ENCODE results near the gene FAM186B.

Gene FAM186B

DNA sequence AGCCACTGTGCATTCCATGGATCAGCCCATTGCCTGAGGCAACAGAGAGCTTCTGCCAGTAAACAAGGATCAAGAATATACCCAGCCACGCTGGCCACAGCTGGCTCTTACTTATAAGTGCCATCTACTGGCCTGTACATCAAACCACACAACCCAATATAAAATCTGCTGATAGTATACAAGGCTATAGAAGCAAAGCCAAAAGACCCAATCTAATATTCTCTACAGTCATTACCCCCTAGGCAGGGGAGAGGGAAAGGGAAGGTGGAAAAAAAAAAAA is 4.4 kb upstream of the FAM186B start:
- in situ Hi-C loops (cut with MboI; ENCODE audit: low sequenced_read_pairs, unreplicated experiment) = no loop called here
- no peak for DNase-seq (ENCODE audit: low spot score)
- no peak for TF ChIP-seq CTCF (IDR thresholded peaks at IDR 0.05; ENCODE audit: borderline replicate concordance, control extremely low read depth, extremely low read depth, insufficient read depth, missing control alignments)

DNA sequence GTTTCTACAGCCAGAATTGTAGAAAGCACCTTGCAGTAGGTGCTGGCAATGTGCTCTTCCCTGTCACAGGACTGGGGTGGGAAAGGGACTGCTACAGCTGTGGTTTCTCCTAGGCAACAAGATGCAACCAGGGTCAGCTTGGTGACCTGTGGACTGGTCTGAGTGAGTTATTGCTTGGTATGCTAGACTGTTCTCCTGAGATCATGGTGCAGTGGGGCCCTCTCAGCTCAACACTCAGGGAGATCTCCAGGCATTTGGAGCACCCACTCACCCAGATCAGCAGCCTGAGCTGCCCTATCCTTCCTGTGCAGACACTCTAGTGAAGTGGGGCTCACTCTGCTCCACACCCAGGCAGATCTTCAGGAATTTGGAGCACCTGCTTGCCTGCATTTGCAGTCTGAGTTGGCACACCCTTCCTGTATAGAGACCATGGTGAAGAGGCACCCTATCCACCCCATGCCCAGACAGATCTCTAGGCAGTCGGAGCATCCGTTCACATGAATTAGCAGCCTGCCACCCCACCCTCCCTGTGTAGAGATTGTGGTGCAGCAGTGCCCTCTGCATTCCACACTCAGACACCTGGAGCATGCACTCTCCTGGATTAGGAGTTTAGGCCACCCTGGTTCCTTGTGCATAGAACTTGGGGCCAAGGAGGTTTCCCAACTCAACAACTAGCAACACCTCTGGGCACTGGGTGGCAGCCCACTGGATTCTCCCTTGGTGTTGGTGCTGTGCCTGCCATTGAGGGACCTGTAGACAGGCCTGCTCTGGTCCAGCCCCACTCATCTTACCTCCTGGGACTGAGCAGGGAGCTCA is 3.8 kb upstream of the FAM186B start:
- in situ Hi-C loops (cut with MboI; ENCODE audit: low sequenced_read_pairs, unreplicated experiment) = no loop called here
- no peak for TF ChIP-seq CTCF (IDR thresholded peaks at IDR 0.05; ENCODE audit: borderline replicate concordance, control extremely low read depth, extremely low read depth, insufficient read depth, missing control alignments)

DNA sequence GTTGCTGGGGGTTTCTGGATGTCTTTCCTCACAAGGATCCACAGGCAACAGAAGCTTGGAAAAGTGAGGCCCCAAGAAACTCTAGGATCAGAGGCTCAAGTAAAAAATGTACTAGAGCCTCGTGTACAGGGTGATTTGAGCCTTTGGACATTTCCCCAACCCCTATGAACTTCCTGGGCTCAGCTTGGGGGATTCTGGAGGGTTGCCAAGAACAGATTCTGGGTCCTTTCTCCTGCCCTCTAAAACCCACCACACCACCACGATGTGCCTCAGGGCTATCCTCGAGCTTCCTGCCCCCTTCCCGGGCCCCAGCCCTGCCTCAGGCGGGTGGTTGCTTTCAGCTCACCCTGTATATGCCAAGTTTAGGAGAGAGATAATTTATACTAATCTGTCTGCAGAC is 583 bp downstream of the FAM186B start:
- in situ Hi-C loops (cut with MboI; ENCODE audit: low sequenced_read_pairs, unreplicated experiment) = no loop called here
- TF ChIP-seq CTCF (IDR thresholded peaks at IDR 0.05; ENCODE audit: borderline replicate concordance, control extremely low read depth, extremely low read depth, insufficient read depth, missing control alignments) = no peak
- no peak for DNase-seq (ENCODE audit: low spot score)

More for the DNA sequence above, 3.8 kb upstream of the FAM186B start:
- DNase-seq (ENCODE audit: low spot score) = no peak

GRCh38 chr12:49603721-49604120 is 1.7 kb downstream of the FAM186B start:
- no peak for TF ChIP-seq CTCF (IDR thresholded peaks at IDR 0.05; ENCODE audit: borderline replicate concordance, control extremely low read depth, extremely low read depth, insufficient read depth, missing control alignments)
- in situ Hi-C loops (cut with MboI; ENCODE audit: low sequenced_read_pairs, unreplicated experiment) = no loop called here
- DNase-seq (ENCODE audit: low spot score) = no peak

GRCh38 chr12:49599961-49600360 is 5.5 kb downstream of the FAM186B start:
- in situ Hi-C loops (cut with MboI; ENCODE audit: low sequenced_read_pairs, unreplicated experiment) = no loop called here
- no peak for DNase-seq (ENCODE audit: low spot score)
- no peak for TF ChIP-seq CTCF (IDR thresholded peaks at IDR 0.05; ENCODE audit: borderline replicate concordance, control extremely low read depth, extremely low read depth, insufficient read depth, missing control alignments)

GRCh38 chr12:49598527-49598926 is 6.9 kb downstream of the FAM186B start:
- no peak for TF ChIP-seq CTCF (IDR thresholded peaks at IDR 0.05; ENCODE audit: borderline replicate concordance, control extremely low read depth, extremely low read depth, insufficient read depth, missing control alignments)
- DNase-seq (ENCODE audit: low spot score) = no peak
- in situ Hi-C loops (cut with MboI; ENCODE audit: low sequenced_read_pairs, unreplicated experiment) = no loop called here

All from GM13976 (cell line).